ENCODE measurements around the gene GALNT11. TPM values are rescaled to one million over a fixed set of nuclear protein-coding genes. Genes with fewer than 3 reads are reported as not detected.

The GALNT11 gene
- 24.3 and 56.1 TPM in 2 replicates for total RNA-seq

DNA sequence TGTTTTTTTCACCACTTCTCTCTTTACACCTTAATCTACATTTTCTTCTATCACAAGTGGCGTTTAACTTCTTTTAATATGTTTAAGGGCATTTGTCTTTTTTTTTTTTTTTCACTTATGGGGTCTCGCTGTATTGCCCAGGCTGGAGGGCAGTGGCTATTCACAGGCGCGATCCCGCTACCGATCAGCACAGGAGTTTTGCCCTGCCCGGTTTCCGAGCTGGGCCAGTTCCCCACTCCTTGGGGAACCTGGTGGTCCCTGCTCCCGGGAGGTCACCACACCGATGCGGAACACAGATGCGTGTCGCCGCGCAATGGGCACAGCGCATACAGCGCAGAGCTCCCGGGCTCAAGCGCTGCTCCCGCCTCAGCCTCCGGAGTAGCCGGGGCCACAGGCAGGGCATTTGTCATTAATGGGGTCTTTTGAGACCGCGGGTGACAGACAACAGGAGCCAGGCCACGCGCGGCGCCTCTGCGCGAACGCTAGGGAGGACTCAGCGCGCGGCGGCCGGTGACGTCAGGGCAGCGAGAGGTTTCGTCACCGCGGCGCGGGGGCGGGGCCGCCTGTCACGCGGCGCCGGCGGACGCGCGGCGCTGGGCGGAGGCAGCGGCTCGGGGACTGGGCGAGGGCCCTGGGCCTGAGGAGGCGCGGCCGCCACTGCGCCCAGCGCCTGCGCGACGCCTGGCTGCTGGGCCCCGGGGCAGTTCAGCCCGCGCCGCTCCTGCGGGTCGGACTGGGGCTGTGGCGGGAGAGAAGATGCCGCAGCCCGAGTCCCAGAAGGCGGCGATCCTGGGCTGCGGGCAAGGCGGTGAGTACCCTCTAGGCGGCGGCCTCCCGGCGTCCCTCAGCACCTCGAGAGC is at the start of gene GALNT11:
Gene GALNT11 (plus strand): TSS at position 598 of the 860 bp plus-strand sequence. CDS start 68,554 bp downstream, outside the sequence.

Other genes starting within 250 kb of the GALNT11 start
- 19.1 and 21.4 TPM in 2 replicates for gene PRKAG2, start 148.6 kb upstream of the GALNT11 start, total RNA-seq
- gene GALNTL5, start 69.2 kb upstream of the GALNT11 start, total RNA-seq = not detected in 2 replicates

Measured in nasal cavity respiratory epithelium epithelial cell of viscerocranial mucosa (primary cell).